IMR-90 (cell line): Measurements from ENCODE around the gene SCARB1. TPM values are rescaled to one million over a fixed set of nuclear protein-coding genes. Genes with fewer than 3 reads are reported as not detected.

Experiments used
- ATAC-seq: fragments of 200-7000 bp; cut with Tn5 transposase; 2 replicates; pipeline ENCODE4 v1.9.1; 2020; ENCODE audit warnings: low read depth, mild to moderate bottlenecking, moderate library complexity
- BruUV-seq: library from RNA; stranded (reverse); fragments of 400-500 nt; replicated peaks from 2 replicates; lab custom pipeline; 2021; lab: Mats Ljungman, UMichigan
- CTCF ChIA-PET: fragments of 300-600 bp; formaldehyde crosslinking; extraction: SDS; loops from one replicate; lab custom pipeline; 2021; ENCODE audit warnings: antibody characterized with exemption; lab: Yijun Ruan, JAX
- POLR2A ChIA-PET: fragments of 300-600 bp; sonication (Branson Sonifier 250); formaldehyde crosslinking; loops from one replicate; lab custom pipeline; 2022; ENCODE audit warnings: antibody characterized with exemption; ENCODE audit not compliant: unreplicated experiment; lab: Charles Lee
- DNase-seq: peaks from one replicate; pipeline ENCODE4 v3.0.0; 2013
- H2AFZ ChIP-seq: replicated peaks from 2 replicates; pipeline ENCODE3; 2013; ENCODE audit warnings: low read length, mild to moderate bottlenecking; ENCODE audit not compliant: poor library complexity
- H2AK5ac ChIP-seq: 2 replicates; pipeline ENCODE4 v1.6.1; 2013; ENCODE audit warnings: low read depth, low read length, inconsistent platforms
- H2AK9ac ChIP-seq: replicated peaks from 2 replicates; pipeline ENCODE3; 2013; ENCODE audit warnings: mild to moderate bottlenecking, low read depth, low read length, moderate library complexity; ENCODE audit not compliant: poor library complexity
- H2BK120ac ChIP-seq: 2 replicates; pipeline ENCODE4 v1.6.1; 2013; ENCODE audit warnings: low read depth, low read length, inconsistent platforms
- H2BK15ac ChIP-seq: 3 replicates; pipeline ENCODE4 v1.6.1; 2013; ENCODE audit warnings: low read depth, low read length, inconsistent platforms
- H2BK20ac ChIP-seq: 2 replicates; pipeline ENCODE4 v1.6.1; 2013; ENCODE audit warnings: low read depth, mild to moderate bottlenecking, inconsistent platforms, low read length, moderate library complexity
- H2BK5ac ChIP-seq: 2 replicates; pipeline ENCODE4 v1.6.1; 2013; ENCODE audit warnings: mild to moderate bottlenecking, low read depth, low read length, inconsistent platforms; ENCODE audit not compliant: poor library complexity, severe bottlenecking
- H3K14ac ChIP-seq: replicated peaks from 2 replicates; pipeline ENCODE4 v1.6.1; 2013; ENCODE audit warnings: low read depth, low read length, inconsistent platforms
- H3K18ac ChIP-seq: 2 replicates; pipeline ENCODE4 v1.6.1; 2013; ENCODE audit warnings: low read depth, low read length, control low read depth
- H3K23ac ChIP-seq: 2 replicates; pipeline ENCODE4 v1.6.1; 2013; ENCODE audit warnings: low read depth, low read length, inconsistent platforms
- H3K27ac ChIP-seq: 2 replicates; pipeline ENCODE4 v1.5.1; 2013; ENCODE audit warnings: mild to moderate bottlenecking, control low read depth, low read length; ENCODE audit not compliant: insufficient read depth
- H3K27me3 ChIP-seq: 2 replicates; pipeline ENCODE4 v1.6.1; 2013; ENCODE audit warnings: low read length; ENCODE audit not compliant: control insufficient read depth, insufficient read depth
- H3K36me3 ChIP-seq: 2 replicates; pipeline ENCODE4 v1.6.1; 2013; ENCODE audit warnings: low read length, mixed read lengths; ENCODE audit not compliant: control insufficient read depth, insufficient read depth
- H3K4ac ChIP-seq: 2 replicates; pipeline ENCODE4 v1.6.1; 2013; ENCODE audit warnings: low read depth, low read length, inconsistent platforms
- H3K4me1 ChIP-seq: 2 replicates; pipeline ENCODE4 v1.6.1; 2013; ENCODE audit warnings: low read length, mixed read lengths; ENCODE audit not compliant: control insufficient read depth, insufficient read depth
- H3K4me2 ChIP-seq: 2 replicates; pipeline ENCODE4 v1.6.1; 2013; ENCODE audit warnings: low read depth, mild to moderate bottlenecking, control low read depth, low read length, moderate library complexity
- H3K4me3 ChIP-seq: 2 replicates; pipeline ENCODE4 v1.5.1; 2013; ENCODE audit warnings: low read depth, mild to moderate bottlenecking, control low read depth, low read length, moderate library complexity; ENCODE audit not compliant: insufficient read depth
- H3K56ac ChIP-seq: 2 replicates; pipeline ENCODE4 v1.6.1; 2013; ENCODE audit warnings: low read length, inconsistent platforms; ENCODE audit not compliant: insufficient read depth; ENCODE audit errors: extremely low read depth
- H3K79me1 ChIP-seq, 2 experiments: 2 replicates each; pipeline ENCODE4 v1.6.1; 2013; ENCODE audit warnings: low read length in 2 of 2, inconsistent platforms in 1 of 2, low read depth in 1 of 2
- H3K9ac ChIP-seq: 2 replicates; pipeline ENCODE4 v1.6.1; 2013; ENCODE audit warnings: low read depth, low read length, control low read depth
- H3K9me1 ChIP-seq: 2 replicates; pipeline ENCODE4 v1.6.1; 2013; ENCODE audit warnings: low read length, inconsistent platforms; ENCODE audit not compliant: insufficient read depth
- H3K9me3 ChIP-seq: 2 replicates; pipeline ENCODE4 v1.6.1; 2013; ENCODE audit warnings: low read length; ENCODE audit not compliant: control insufficient read depth, insufficient read depth
- H4K20me1 ChIP-seq: 2 replicates; pipeline ENCODE4 v1.6.1; 2013; ENCODE audit warnings: low read length, inconsistent platforms; ENCODE audit not compliant: insufficient read depth
- H4K5ac ChIP-seq: 2 replicates; pipeline ENCODE4 v1.6.1; 2013; ENCODE audit warnings: mild to moderate bottlenecking, low read depth, low read length, control low read depth
- H4K8ac ChIP-seq, 2 experiments: 2 replicates each; pipeline ENCODE4 v1.6.1; 2013; ENCODE audit warnings: low read depth in 2 of 2, low read length in 2 of 2, control low read depth in 1 of 2, inconsistent platforms in 1 of 2
- H4K91ac ChIP-seq: 2 replicates; pipeline ENCODE4 v1.6.1; 2013; ENCODE audit warnings: low read depth, low read length, inconsistent platforms; ENCODE audit not compliant: insufficient read depth
- FOS ChIP-seq: fragments of 150-350 bp; IDR thresholded peaks from 2 replicates; pipeline ENCODE4 v1.6.1; 2016; ENCODE audit warnings: low read depth, low read length
- MAFK ChIP-seq: IDR thresholded peaks from 2 replicates; pipeline ENCODE4 v1.6.1; 2012; ENCODE audit warnings: low read depth, low read length, improper control_type of control experiment
- MAZ ChIP-seq: IDR thresholded peaks from 2 replicates; pipeline ENCODE4 v1.6.1; 2012; ENCODE audit warnings: low read depth, mild to moderate bottlenecking, low read length, improper control_type of control experiment, moderate library complexity, borderline replicate concordance
- NFE2L2 ChIP-seq: fragments of 150-350 bp; IDR thresholded peaks from 2 replicates; pipeline ENCODE4 v1.6.1; 2016; ENCODE audit warnings: low read depth, mild to moderate bottlenecking, low read length
- WGBS, 2 experiments: methylation state at CpG; one replicate each; pipeline versions ENCODE4 v1.1.5 to v1.1.7; 2013; ENCODE audit warnings: missing lambda C conversion rate in 2 of 2; ENCODE audit not compliant: insufficient read length in 1 of 2; ENCODE audit errors: extremely low coverage in 2 of 2; 5-methylcytosine and 5-hydroxymethylcytosine counted together
- dilution Hi-C: fragments of 300-500 bp; cut with HindIII; formaldehyde crosslinking; loops from one replicate; pipeline ENCODE4 v1.14.3; 2018; ENCODE audit warnings: low sequenced_read_pairs; ENCODE audit not compliant: unreplicated experiment
- in situ Hi-C: fragments of 300-500 bp; cut with MboI; formaldehyde crosslinking; loops from 3 replicates; pipeline ENCODE4 v1.14.3; 2019; ENCODE audit warnings: low sequenced_read_pairs, inconsistent platforms, mixed read lengths
- intact Hi-C: fragments of 100-400 bp; cut with micrococcal nuclease; formaldehyde crosslinking; loops from 2 replicates; pipeline ENCODE4 v1.10.0; 2022
- polyA plus RNA-seq, 3 experiments: library from polyadenylated mRNA; depleted of rRNA; stranded (reverse); fragments of >200 nt; gene quantifications; 2 replicates each; pipeline ENCODE4 v1.2.3, GENCODE V29; 2012; ENCODE audit warnings: low replicate concordance in 1 of 3
- total RNA-seq: library from RNA; depleted of rRNA; stranded (reverse); fragments of >200 nt; gene quantifications from 2 replicates; pipeline ENCODE4 v1.2.3, GENCODE V29; 2012

The SCARB1 gene
- total and polyA plus RNA-seq, 2 of the 4 experiments (the other 2 are of a cell fraction) = 3.0 to 24.8 TPM

GRCh38 chr12:124768452-124769162 lies 95.1 kb downstream of the SCARB1 start:
- Histone ChIP-seq H2AK5ac (peak overlapping the region; percentile 91), H3K9me3 (no peaks in the 10 kb centered on the region), H3K9ac (peak overlapping the region; percentile 42), H3K18ac (peak overlapping the region; percentile 75), H3K36me3 (no peaks in the 10 kb centered on the region), H2BK20ac (peak overlapping the region; percentile 89), H2BK5ac (peak overlapping the region; percentile 89), H2BK15ac (peak overlapping the region; percentile 71; the same call in 1 of the 3 replicates), H3K14ac (peak overlapping the region; percentile 43; the same call in 1 of the 2 replicates), H4K5ac (peak overlapping the region; percentile 41; the same call in 1 of the 2 replicates), H4K8ac (peak overlapping the region; percentile 42 to 76; a peak in 2 of 4 replicates), H2AFZ (peak overlapping the region; percentile 41), H4K20me1 (peaks cover 15% of the 10 kb centered on the region), H2AK9ac (peak overlapping the region; percentile 21), H3K27ac (peak overlapping the region; percentile 82), H4K91ac (peak overlapping the region; percentile 96), H3K9me1 (peaks cover 9% of the 10 kb centered on the region; the same call in 1 of the 2 replicates), H3K23ac (no peak overlapping the region), H3K56ac (peak overlapping the region; percentile 59; the same call in 1 of the 2 replicates), H2BK120ac (peak overlapping the region; percentile 93), H3K79me1 (peaks cover 0 to 4% of the 10 kb centered on the region in 2 experiments; a peak in 1 of 4 replicates), H3K4me2 (peak overlapping the region; percentile 66), H3K4me3 (no peak overlapping the region), H3K27me3 (no peaks in the 10 kb centered on the region), H3K4ac (peak overlapping the region; percentile 83), H3K4me1 (peaks cover 29% of the 10 kb centered on the region)
- CTCF ChIA-PET = interaction anchor here (1.0 to 1.2 kb wide), 3 partner anchors 66 to 732 kb away, joined by 3 read pairs; no protein-coding TSS in a partner anchor
- intact Hi-C loops (loop anchor here (5.0 to 10.0 kb wide), 5 partner anchors 86 to 716 kb away; no protein-coding TSS in a partner anchor), dilution Hi-C loops (no loop called here), in situ Hi-C loops (loop anchor here (5.0 kb wide), 2 partner anchors 201 to 386 kb away; partner anchors contain the start of gene NCOR2)
- WGBS, 2 experiments = 85% methylated on average over 3 of the region's 11 CpGs; no CpG with 5 or more reads in 1 of the 2 experiments
- peak; percentile 44 for ATAC-seq
- peak; percentile 71 for DNase-seq
- TF ChIP-seq FOS (peak; percentile 62; the same call in 1 of the 2 replicates), MAZ (peak; percentile 34; the same call in 1 of the 2 replicates), NFE2L2 (no peak), MAFK (0 out of 2 replicates have a peak, but pooled peaks have one; percentile 0)
- BruUV-seq = no TSS peak
- POLR2A ChIA-PET = interaction anchor here (0.6 kb wide), 1 partner anchor 1115 kb away, joined by 5 read pairs; no protein-coding TSS in a partner anchor
